Measurements from ENCODE around the gene CPED1.

The CPED1 gene

DNA sequence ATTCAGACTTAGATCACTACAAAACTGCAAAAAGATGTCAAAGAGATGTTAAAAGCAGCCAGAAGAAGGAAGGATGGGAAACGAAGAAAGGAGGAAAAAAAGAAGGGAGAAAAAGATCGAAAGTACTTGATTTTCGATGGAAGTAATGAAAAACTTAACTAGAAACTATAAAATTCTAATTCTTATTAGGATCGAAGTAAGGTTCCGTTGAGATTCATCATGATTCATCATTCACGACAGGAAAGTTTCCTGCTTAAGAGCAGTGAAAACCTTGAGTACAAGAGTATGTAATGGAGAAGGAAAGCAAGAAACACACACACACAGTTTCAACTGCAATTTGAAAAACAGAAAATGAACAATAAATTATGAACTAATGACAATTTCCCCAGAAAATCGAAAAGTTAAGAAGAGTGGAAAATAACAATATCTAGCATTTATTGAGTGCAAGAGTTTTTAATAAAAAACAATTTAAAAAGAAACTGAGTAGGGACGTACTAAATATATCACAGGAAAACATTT lies 39.1 kb upstream of the CPED1 start:
- peak overlapping the region; percentile 95; the same call in 1 of the 2 replicates for H3K27ac ChIP-seq
- TF ChIP-seq CTCF (conservative IDR thresholded peaks at IDR 0.05) = no peak

- H3K27ac ChIP-seq = peak overlapping the region; percentile 95
- TF ChIP-seq CTCF (conservative IDR thresholded peaks at IDR 0.05) = no peak
Observed at GRCh38 chr7:120949998-120950538, 38.4 kb upstream of the CPED1 start.

DNA sequence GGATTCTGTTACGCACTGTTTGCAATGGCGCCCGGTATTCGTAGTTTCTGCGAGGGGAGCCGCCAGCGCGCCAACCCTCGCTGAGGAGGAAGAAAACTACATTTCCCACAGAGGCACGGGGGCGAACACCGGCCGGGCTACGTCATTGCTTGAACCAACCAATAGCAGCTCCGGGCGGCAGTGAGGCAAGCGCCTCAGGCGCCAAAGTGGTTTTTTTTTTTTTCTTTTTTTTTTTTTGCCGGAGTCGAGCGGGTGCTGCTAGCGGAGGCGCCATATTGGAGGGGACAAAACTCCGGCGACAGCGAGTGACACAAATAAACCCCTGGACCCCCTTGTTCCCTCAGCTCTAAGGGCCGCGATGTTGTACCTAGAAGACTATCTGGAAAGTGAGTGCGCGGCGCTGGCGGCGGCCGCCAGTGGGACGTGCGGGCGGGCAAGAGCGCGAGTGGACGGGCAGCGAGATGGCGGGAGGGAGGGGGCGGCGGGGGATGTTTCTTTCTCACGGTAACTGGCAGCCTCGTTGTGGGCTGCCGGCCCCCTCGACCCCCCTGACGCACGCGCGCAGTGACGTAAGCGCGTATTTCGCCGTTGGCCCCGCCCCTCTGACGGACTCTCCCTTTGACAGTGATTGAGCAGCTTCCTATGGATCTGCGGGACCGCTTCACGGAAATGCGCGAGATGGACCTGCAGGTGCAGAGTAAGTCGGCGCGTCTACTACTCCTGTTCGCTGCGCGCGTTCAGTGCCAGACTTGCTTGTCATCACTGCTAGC lies 37.8 kb upstream of the CPED1 start, which contains the start of gene ING3:
ING3 (plus strand) TSS at position 239 of the 770 bp plus-strand sequence; CDS start at position 359, 120 bp downstream.
- peak within 1 kb of the TSS; percentile 95 for H3K27ac ChIP-seq
- TF ChIP-seq CTCF (conservative IDR thresholded peaks at IDR 0.05) = no peak

- no peak for TF ChIP-seq CTCF (conservative IDR thresholded peaks at IDR 0.05)
- H3K27ac ChIP-seq = peak overlapping the region; percentile 95
Observed at GRCh38 chr7:120951309-120951699, 37.2 kb upstream of the CPED1 start.

DNA sequence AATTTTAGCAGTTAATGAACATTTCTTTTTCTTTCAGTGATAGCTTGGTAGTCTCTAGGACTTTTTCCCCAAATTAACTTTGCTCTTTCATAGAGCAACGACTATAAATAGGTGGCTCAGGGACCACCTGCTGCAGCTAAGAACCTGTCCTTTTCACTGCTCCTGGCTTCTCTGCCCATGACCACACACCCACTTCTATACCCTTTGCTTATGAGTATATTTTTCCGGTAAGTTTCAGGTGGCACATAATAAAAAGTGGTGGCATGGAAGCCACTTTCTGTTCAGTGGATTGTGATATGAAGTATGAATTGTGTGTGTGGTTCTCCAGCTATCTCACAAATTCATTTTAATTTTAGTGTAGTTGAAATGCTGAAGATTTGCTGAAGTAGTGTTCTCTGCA lies 36.7 kb upstream of the CPED1 start:
- peak overlapping the region; percentile 95 for H3K27ac ChIP-seq
- TF ChIP-seq CTCF (conservative IDR thresholded peaks at IDR 0.05) = no peak

DNA sequence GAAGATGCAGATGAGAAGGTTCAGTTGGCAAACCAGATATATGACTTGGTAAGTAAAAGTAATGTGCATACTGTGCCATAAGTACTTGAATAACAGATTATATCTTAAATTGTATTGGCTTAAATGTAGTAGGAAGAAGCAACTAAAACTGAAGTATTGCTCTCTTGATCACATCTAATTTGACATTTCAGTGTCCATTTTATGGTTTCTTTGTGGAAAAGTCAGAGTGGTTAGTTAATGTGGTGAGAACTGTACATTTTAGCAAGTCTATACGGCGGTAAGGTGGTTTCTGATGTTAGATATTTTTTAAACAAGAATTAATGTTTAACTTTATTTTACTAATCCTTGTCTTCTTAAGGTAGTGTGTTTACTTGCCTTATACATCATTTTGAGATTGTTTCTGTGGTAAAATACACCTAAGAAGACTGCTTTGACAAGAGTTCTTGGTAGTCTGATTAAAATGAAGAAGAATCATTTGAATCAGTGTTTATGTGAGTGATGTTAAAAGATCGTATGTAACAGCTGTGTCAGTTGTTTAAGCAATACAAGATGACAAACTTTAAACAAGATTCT lies 32.8 kb upstream of the CPED1 start:
- no peak overlapping the region for H3K27ac ChIP-seq
- no peak for TF ChIP-seq CTCF (conservative IDR thresholded peaks at IDR 0.05)

DNA sequence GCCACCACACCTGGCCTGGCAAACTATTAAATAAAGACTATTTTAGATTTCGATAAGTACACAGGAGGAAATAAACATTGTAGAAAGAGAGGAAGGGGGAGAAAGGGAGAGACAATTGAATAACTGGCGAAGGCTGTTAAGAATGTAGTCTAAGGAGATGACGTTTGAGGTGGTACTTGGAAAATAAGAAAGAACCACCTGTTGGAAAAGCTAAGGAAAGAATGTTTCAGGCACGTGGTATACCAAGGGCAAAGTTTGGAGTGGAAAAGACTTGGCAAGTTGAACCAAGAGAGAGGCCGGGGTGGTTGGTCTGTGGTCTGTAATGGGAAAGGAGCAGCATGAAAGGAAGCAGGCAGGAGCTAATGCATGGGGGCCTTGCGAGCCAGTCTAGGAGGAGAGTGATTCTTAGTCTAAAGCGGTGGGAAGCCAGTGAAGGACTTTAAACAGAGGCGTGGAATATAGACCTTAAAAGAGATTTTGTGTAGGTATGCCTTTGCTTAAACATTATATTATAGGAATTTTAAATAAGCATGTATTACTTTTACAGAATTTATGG lies 28.5 kb upstream of the CPED1 start:
- no peak for TF ChIP-seq CTCF (conservative IDR thresholded peaks at IDR 0.05)

More for the DNA sequence above, 28.5 kb upstream of the CPED1 start:
- H3K27ac ChIP-seq = no peak overlapping the region
